Measurements from ENCODE around the gene STN1.

The STN1 gene

DNA sequence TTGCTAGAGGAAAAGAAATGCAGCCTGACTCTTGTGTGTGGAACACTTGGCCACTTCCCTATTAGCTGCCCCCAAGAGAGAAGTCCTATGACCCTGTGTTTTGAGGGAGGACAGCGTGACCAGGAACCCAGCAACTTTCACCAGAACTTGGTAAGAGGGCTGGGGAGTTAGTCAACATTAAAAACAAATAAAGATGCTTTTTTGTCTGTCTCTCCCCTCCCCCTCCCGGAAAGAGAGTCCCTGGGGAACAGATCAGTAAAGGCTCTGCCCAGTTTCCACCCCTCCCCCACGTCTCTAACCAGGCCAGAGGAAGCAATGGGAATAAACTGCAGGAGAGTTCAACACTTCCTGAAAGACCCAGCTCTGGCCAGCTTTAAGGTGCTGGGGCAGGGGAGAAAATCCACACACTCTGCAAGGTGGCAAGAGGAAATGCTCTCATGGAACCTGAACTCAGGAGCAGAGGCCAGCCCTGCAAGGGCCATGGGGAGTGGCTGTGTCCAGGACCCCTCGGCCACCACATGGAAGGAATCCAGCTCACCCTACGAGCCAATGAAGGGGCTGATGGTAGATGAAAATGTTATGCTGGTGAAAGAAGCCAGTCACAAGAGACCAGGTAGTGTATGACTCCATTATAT lies 84.1 kb downstream of the STN1 start:
- in situ Hi-C loops (cut with MboI; ENCODE audit: low sequenced_read_pairs) = no loop called here

DNA sequence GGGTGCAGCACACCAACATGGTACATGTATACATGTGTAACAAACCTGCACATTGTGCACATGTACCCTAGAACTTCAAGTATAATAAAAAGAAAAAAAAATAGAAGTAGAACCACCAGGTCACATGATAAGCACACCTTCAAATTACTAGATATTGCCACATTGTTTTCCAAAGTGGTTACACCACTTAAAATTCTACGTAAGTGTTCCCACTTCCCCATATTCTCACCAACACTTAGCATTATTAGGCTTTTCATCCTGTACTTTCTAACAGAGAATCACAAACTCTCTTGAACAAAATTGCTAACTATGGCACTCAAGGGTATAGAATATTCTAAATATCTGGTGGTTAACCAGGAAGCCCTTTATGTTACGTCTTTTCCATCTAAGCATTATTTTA lies 85.2 kb downstream of the STN1 start:
- in situ Hi-C loops (cut with MboI; ENCODE audit: low sequenced_read_pairs) = no loop called here
